HG03565 (cell line): Measurements from ENCODE around the gene TAL2.

Source experiments
- ATAC-seq: cut with Tn5 transposase; IDR thresholded peaks from one replicate; pipeline ENCODE4 v1.9.1; 2021; ENCODE audit warnings: mild to moderate bottlenecking, moderate library complexity; ENCODE audit not compliant: unreplicated experiment

Gene TAL2

GRCh38 chr9:105673850-105674387 is 11.7 kb downstream of the TAL2 start:
- ATAC-seq = no peak

DNA sequence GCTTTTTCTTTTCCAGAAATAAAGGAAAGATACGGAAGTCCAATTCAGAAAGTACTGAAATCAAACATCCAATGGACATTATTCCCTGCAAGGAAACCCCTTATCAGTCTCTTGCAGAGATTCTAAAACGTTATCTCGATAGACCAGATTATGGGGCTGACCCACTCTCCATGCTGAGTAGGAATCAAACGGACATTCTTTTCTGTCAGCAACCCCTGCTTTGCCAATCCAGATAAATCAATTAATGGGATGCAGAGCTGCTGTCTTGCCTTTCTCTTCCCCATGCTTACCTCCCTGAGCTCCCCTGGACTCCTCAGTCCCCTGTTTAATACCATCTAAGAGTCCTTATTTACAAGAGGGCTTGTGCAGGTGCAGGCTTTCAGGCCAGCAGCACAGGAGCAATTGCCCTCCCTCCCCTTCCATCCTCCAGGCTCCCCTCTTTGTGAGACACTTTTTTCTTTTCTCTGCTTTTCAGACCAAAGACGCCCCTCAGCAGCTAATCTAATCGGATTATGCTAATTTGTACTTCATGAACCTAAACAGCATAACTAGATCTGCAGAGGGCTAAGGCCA is 14.2 kb downstream of the TAL2 start:
- no peak for ATAC-seq

GRCh38 chr9:105678163-105678562 is 15.9 kb downstream of the TAL2 start:
- no peak for ATAC-seq

DNA sequence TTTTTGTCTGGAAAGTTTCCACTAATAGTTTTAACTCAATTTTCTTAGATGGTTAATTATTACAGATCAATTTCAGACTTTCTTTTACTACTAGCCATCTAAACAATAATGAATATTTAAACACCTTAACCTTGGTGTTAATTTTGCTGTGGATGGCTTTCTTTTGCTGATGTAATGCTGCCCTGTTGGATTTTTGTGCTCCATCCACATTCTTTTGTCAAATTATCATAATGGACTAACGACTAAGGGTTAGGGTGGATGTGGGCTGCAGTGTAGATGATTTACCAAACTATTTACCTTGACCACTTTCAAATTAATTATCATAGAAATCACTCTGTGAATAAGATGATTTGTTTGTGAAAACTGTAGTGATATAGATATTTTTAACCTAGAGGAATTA is 16.5 kb downstream of the TAL2 start:
- ATAC-seq = no peak

- no peak for ATAC-seq
Measured at GRCh38 chr9:105679257-105680022, 17.2 kb downstream of the TAL2 start.

GRCh38 chr9:105681313-105681712 is 19.1 kb downstream of the TAL2 start:
- ATAC-seq = no peak

DNA sequence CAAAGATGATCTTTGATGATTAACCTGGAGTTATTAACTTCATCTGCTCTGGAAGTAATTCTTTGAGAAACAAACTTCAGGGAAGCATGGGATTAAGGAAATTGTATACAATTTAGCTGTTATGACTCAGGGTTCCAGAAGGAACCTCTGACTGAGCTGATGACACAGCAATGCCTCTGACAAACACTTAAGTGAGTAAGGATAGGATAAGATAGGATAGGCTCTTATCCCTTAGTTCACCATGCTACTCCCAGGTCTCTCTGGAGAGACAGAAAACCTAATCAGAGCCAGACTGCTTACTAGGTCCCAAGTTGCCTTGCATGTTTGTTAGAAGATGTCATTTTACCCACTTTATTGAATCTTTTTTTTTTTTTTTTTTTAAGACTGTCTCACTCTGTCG is 19.5 kb downstream of the TAL2 start:
- no peak for ATAC-seq

- no peak for ATAC-seq
Measured at GRCh38 chr9:105683688-105684275, 21.5 kb downstream of the TAL2 start.

GRCh38 chr9:105686936-105687335 is 24.7 kb downstream of the TAL2 start:
- no peak for ATAC-seq

- ATAC-seq = no peak
Measured at GRCh38 chr9:105690742-105691141, 28.5 kb downstream of the TAL2 start.

GRCh38 chr9:105693435-105694189 is 31.4 kb downstream of the TAL2 start:
- ATAC-seq = peak; percentile 16

DNA sequence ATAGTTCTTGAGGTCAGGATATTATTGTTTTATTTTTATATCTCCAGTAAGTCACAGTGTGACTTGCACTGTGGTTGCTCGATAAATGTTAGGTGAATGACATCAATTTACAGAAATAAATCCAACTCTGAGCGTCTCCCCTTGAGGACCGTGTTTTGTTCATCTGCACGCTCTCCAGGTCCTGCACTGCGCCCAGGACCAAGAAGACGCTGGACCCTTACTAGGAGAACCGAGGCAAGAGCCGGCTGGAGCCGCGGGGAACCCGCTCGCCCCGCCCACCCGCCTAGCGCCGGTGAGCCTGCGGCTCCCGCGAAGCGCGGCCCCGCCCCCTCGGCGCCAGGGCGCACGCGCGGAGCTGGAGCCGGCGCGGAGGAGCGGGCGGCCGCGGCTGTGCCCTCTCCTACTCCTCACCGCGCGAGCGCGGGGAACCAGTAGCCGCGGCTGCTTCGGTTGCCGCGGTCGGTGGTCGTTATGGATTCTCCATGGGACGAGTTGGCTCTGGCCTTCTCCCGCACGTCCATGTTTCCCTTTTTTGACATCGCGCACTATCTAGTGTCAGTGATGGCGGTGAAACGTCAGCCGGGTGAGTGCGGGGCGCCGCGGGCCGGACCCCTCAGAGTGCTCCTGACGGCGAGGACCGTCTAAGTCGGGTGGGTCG is 32.1 kb downstream of the TAL2 start, which contains the start of gene TMEM38B:
Gene TMEM38B, plus strand, starts transcription at position 352 of the 658 bp plus-strand sequence. Its CDS starts 120 bp downstream, at position 472.
- peak; percentile 41 for ATAC-seq

- ATAC-seq = peak; percentile 40
Measured at GRCh38 chr9:105694848-105695581, 32.8 kb downstream of the TAL2 start.

- no peak for ATAC-seq
Measured at GRCh38 chr9:105696219-105696793, 34.0 kb downstream of the TAL2 start.

GRCh38 chr9:105697871-105698270 is 35.6 kb downstream of the TAL2 start:
- ATAC-seq = no peak

DNA sequence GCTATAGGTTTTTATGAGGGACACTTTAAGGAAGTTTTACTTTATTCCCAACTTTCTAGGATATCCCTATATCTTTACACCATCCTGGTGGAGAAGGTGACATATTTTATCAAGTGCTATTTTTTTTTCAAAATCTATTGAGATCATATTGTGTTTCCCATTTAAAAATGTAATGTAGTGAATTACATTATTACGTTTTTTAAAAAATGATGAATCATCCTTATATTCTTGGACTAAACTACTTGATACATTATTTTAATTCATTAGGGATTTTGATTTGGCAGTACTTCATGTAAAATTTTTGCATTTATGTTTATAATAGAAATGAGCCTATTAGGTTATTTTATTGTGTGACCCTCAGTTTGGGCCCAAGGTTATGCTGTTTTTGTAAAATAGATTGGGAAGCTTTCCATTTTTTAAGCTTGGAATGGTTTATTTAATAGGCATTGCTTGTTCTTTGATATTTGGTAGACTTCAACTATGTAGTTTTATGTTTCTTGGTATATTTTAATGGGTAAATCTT is 36.2 kb downstream of the TAL2 start:
- no peak for ATAC-seq

DNA sequence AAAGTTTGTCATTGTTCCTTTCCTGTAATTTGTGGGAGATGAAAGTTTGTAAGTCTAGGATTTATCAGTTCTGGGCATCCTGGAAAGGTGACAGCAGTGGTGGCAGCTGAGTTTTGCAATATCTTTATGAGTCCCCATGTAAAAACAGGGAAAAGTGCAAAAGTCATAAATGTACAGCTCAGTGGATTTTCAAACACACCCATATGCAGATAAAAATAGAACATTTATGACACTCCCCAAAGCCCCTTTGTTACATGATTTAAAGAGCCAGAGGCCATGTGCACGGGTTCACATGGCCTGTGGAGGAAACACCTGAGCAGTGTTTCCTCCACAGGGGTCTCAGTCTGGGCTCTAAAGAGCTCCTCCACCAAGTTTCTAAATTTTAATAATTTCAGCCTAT is 38.4 kb downstream of the TAL2 start:
- no peak for ATAC-seq

DNA sequence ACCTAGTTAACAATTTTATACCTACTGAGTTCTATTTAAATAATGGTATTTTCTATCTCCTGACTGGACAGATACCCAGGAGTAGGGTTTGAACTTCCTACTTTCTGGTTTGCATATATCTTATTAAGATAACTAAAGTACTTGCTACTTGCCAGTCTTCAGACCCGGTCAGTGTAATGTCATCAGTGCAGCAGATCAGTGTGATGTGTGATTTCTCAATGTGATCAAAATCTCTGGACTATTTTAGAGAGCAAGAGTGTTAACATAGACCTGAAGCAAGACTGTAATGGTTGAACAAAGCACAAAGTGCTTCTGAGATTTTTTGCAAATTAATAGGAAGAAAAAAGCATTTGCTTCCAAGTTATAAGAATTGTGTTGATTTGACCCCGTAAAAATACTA is 38.9 kb downstream of the TAL2 start:
- no peak for ATAC-seq

DNA sequence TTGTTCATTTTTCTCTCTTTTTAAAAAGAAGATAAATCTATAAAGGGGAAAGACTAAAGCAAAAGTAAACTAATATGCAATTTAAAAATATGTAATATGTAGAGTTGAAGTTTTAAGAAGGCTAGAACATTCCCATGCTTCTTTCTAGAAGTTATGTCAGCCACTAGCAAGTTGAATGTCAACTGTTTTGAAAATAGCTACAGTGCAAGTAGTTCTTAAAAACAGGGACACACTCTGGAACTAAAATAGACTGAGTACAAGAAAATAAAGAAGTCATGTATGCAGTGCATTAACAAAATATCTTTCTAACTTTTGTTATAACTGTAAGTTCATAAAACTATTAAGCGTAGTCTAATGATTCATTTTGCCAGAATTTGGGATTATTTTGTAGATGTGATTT is 40.0 kb downstream of the TAL2 start:
- ATAC-seq = no peak
